WTC11 (cell line): Measurements from ENCODE around the gene ZC3H14. TPM values are rescaled to one million over a fixed set of nuclear protein-coding genes. Genes with fewer than 3 reads are reported as not detected.
A peak's percentile ranks its signal among the peaks of the same experiment; 100 is the strongest.

Source experiments
- AR ChIP-seq: fragments of 250-450 bp; sonication (Bioruptor Pico); IDR thresholded peaks from 2 replicates; pipeline ENCODE4 v1.9.0; 2021; ENCODE audit warnings: mild to moderate bottlenecking
- ATF1 ChIP-seq: sonication (generic); formaldehyde crosslinking; IDR thresholded peaks from 2 replicates; pipeline ENCODE4 v1.8.1; 2023; ENCODE audit warnings: mild to moderate bottlenecking, moderate library complexity, missing genetic modification reagents
- ATF3 ChIP-seq: sonication (generic); formaldehyde crosslinking; conservative IDR thresholded peaks from 2 replicates; pipeline ENCODE4 v1.8.1; 2022; ENCODE audit warnings: mild to moderate bottlenecking, missing genetic modification reagents
- CTCF ChIP-seq: fragments of 200-600 bp; IDR thresholded peaks from 2 replicates; pipeline ENCODE4 v1.8.0; 2022; ENCODE audit warnings: antibody characterized with exemption
- ELF4 ChIP-seq: sonication (generic); formaldehyde crosslinking; IDR thresholded peaks from 2 replicates; pipeline ENCODE4 v1.8.1; 2022; ENCODE audit warnings: low read depth, mild to moderate bottlenecking, moderate library complexity, missing genetic modification reagents
- ESRRA ChIP-seq: sonication (generic); formaldehyde crosslinking; IDR thresholded peaks from 2 replicates; pipeline ENCODE4 v1.8.1; 2022; ENCODE audit warnings: mild to moderate bottlenecking, missing genetic modification reagents, borderline replicate concordance
- ETV6 ChIP-seq: sonication (generic); formaldehyde crosslinking; IDR thresholded peaks from 2 replicates; pipeline ENCODE4 v1.8.1; 2022; ENCODE audit warnings: mild to moderate bottlenecking, missing genetic modification reagents
- FOXJ3 ChIP-seq: sonication (generic); formaldehyde crosslinking; IDR thresholded peaks from 2 replicates; pipeline ENCODE4 v1.9.0; 2021; ENCODE audit warnings: missing genetic modification reagents, mild to moderate bottlenecking, borderline replicate concordance
- JUN ChIP-seq: sonication (generic); formaldehyde crosslinking; IDR thresholded peaks from 2 replicates; pipeline ENCODE4 v1.8.0; 2023; ENCODE audit warnings: mild to moderate bottlenecking, missing genetic modification reagents
- NFATC4 ChIP-seq: fragments of 250-450 bp; sonication (Bioruptor Pico); IDR thresholded peaks from 2 replicates; pipeline ENCODE4 v1.9.0; 2021; ENCODE audit warnings: mild to moderate bottlenecking
- NFE2L1 ChIP-seq: sonication (generic); formaldehyde crosslinking; IDR thresholded peaks from 2 replicates; pipeline ENCODE4 v1.8.1; 2023; ENCODE audit warnings: missing genetic modification reagents
- NR2C2 ChIP-seq: sonication (generic); formaldehyde crosslinking; IDR thresholded peaks from 2 replicates; pipeline ENCODE4 v1.8.0; 2022; ENCODE audit warnings: mild to moderate bottlenecking, missing genetic modification reagents
- SMAD3 ChIP-seq: sonication (generic); formaldehyde crosslinking; IDR thresholded peaks from 2 replicates; pipeline ENCODE4 v1.8.0; 2022; ENCODE audit warnings: missing genetic modification reagents, mild to moderate bottlenecking, borderline replicate concordance
- SMAD4 ChIP-seq: sonication (generic); formaldehyde crosslinking; IDR thresholded peaks from 2 replicates; pipeline ENCODE4 v1.8.0; 2022; ENCODE audit warnings: mild to moderate bottlenecking, missing genetic modification reagents
- TCF7 ChIP-seq: sonication (generic); formaldehyde crosslinking; IDR thresholded peaks from 2 replicates; pipeline ENCODE4 v1.8.0; 2022; ENCODE audit warnings: mild to moderate bottlenecking, low read depth, missing genetic modification reagents, moderate library complexity
- TEAD4 ChIP-seq: sonication (generic); formaldehyde crosslinking; IDR thresholded peaks from 2 replicates; pipeline ENCODE4 v1.8.0; 2022; ENCODE audit warnings: mild to moderate bottlenecking, missing genetic modification reagents
- USF2 ChIP-seq: sonication (generic); formaldehyde crosslinking; IDR thresholded peaks from 2 replicates; pipeline ENCODE4 v1.8.1; 2023; ENCODE audit warnings: mild to moderate bottlenecking, missing genetic modification reagents, moderate library complexity
- ZBTB21 ChIP-seq: sonication (generic); formaldehyde crosslinking; IDR thresholded peaks from 2 replicates; pipeline ENCODE4 v1.8.1; 2023; ENCODE audit warnings: mild to moderate bottlenecking, missing genetic modification reagents, borderline replicate concordance
- ZNF219 ChIP-seq: sonication (generic); formaldehyde crosslinking; IDR thresholded peaks from 2 replicates; pipeline ENCODE4 v1.8.0; 2023; ENCODE audit warnings: missing genetic modification reagents, mild to moderate bottlenecking, borderline replicate concordance
- ZNF416 ChIP-seq: fragments of 250-450 bp; sonication (Bioruptor Pico); IDR thresholded peaks from 2 replicates; pipeline ENCODE4 v1.9.0; 2021; ENCODE audit warnings: mild to moderate bottlenecking, inconsistent platforms
- total RNA-seq: library from RNA; stranded (reverse); gene quantifications from 3 replicates; pipeline ENCODE4 v1.2.3, GENCODE V29; 2021
- TF ChIP-seq, protein P1 (sequence below): fragments of 250-450 bp; sonication (Bioruptor Pico); IDR thresholded peaks from 2 replicates; pipeline ENCODE4 v2.1.2; 2022; ENCODE audit warnings: mild to moderate bottlenecking, moderate library complexity
- TF ChIP-seq, protein P2 (sequence below): sonication (generic); formaldehyde crosslinking; IDR thresholded peaks from 2 replicates; pipeline ENCODE4 v1.8.0; 2022; ENCODE audit warnings: mild to moderate bottlenecking, missing genetic modification reagents
- TF ChIP-seq, protein P3 (sequence below): sonication (generic); formaldehyde crosslinking; IDR thresholded peaks from 2 replicates; pipeline ENCODE4 v1.8.1; 2022; ENCODE audit warnings: low read depth, mild to moderate bottlenecking, moderate library complexity, missing genetic modification reagents, borderline replicate concordance
- TF ChIP-seq, protein P4 (sequence below): fragments of 250-450 bp; sonication (Bioruptor Pico); IDR thresholded peaks from 2 replicates; pipeline ENCODE4 v1.8.0; 2021; ENCODE audit warnings: mild to moderate bottlenecking
- TF ChIP-seq, protein P5 (sequence below): sonication (generic); formaldehyde crosslinking; IDR thresholded peaks from 2 replicates; pipeline ENCODE4 v1.8.0; 2022; ENCODE audit warnings: mild to moderate bottlenecking, missing genetic modification reagents

ZC3H14 gene
- total RNA-seq, 1 experiment from 2014 or later, result 64.9 TPM

GRCh38 chr14:88554457-88555286 is 8.2 kb upstream of the ZC3H14 start, which contains the start of gene PTPN21 (continued):
- TF ChIP-seq, protein P1, sequence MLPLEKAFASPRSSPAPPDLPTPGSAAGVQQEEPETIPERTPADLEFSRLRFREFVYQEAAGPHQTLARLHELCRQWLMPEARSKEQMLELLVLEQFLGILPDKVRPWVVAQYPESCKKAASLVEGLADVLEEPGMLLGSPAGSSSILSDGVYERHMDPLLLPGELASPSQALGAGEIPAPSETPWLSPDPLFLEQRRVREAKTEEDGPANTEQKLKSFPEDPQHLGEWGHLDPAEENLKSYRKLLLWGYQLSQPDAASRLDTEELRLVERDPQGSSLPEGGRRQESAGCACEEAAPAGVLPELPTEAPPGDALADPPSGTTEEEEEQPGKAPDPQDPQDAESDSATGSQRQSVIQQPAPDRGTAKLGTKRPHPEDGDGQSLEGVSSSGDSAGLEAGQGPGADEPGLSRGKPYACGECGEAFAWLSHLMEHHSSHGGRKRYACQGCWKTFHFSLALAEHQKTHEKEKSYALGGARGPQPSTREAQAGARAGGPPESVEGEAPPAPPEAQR, result no peak
- TF ChIP-seq, protein P2, sequence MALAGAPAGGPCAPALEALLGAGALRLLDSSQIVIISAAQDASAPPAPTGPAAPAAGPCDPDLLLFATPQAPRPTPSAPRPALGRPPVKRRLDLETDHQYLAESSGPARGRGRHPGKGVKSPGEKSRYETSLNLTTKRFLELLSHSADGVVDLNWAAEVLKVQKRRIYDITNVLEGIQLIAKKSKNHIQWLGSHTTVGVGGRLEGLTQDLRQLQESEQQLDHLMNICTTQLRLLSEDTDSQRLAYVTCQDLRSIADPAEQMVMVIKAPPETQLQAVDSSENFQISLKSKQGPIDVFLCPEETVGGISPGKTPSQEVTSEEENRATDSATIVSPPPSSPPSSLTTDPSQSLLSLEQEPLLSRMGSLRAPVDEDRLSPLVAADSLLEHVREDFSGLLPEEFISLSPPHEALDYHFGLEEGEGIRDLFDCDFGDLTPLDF (CRISPR knock-in tag), result no peak
- TF ChIP-seq TCF7 (CRISPR knock-in tag) (no peak), FOXJ3 (no peak), CTCF (no peak), NFATC4 (no peak), SMAD3 (CRISPR knock-in tag) (no peak), SMAD4 (CRISPR knock-in tag) (no peak), ETV6 (peak; percentile 64; the same call in 1 of the 2 replicates), ZNF219 (CRISPR knock-in tag) (0 out of 2 replicates have a peak, but pooled peaks have one; percentile 55), ELF4 (CRISPR knock-in tag) (no peak), ESRRA (CRISPR knock-in tag) (no peak), ATF3 (CRISPR knock-in tag) (no peak), USF2 (CRISPR knock-in tag) (peak; percentile 31; the same call in 1 of the 2 replicates), ATF1 (no peak), AR (no peak), NFE2L1 (no peak), NR2C2 (no peak), ZNF416 (no peak), ZBTB21 (CRISPR knock-in tag) (no peak), JUN (CRISPR knock-in tag) (no peak), TEAD4 (CRISPR knock-in tag) (no peak)
- TF ChIP-seq, protein P3, sequence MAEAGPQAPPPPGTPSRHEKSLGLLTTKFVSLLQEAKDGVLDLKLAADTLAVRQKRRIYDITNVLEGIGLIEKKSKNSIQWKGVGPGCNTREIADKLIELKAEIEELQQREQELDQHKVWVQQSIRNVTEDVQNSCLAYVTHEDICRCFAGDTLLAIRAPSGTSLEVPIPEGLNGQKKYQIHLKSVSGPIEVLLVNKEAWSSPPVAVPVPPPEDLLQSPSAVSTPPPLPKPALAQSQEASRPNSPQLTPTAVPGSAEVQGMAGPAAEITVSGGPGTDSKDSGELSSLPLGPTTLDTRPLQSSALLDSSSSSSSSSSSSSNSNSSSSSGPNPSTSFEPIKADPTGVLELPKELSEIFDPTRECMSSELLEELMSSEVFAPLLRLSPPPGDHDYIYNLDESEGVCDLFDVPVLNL (CRISPR knock-in tag), result no peak
- TF ChIP-seq, protein P4, sequence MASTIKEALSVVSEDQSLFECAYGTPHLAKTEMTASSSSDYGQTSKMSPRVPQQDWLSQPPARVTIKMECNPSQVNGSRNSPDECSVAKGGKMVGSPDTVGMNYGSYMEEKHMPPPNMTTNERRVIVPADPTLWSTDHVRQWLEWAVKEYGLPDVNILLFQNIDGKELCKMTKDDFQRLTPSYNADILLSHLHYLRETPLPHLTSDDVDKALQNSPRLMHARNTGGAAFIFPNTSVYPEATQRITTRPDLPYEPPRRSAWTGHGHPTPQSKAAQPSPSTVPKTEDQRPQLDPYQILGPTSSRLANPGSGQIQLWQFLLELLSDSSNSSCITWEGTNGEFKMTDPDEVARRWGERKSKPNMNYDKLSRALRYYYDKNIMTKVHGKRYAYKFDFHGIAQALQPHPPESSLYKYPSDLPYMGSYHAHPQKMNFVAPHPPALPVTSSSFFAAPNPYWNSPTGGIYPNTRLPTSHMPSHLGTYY (CRISPR knock-in tag), result no peak
- TF ChIP-seq, protein P5, sequence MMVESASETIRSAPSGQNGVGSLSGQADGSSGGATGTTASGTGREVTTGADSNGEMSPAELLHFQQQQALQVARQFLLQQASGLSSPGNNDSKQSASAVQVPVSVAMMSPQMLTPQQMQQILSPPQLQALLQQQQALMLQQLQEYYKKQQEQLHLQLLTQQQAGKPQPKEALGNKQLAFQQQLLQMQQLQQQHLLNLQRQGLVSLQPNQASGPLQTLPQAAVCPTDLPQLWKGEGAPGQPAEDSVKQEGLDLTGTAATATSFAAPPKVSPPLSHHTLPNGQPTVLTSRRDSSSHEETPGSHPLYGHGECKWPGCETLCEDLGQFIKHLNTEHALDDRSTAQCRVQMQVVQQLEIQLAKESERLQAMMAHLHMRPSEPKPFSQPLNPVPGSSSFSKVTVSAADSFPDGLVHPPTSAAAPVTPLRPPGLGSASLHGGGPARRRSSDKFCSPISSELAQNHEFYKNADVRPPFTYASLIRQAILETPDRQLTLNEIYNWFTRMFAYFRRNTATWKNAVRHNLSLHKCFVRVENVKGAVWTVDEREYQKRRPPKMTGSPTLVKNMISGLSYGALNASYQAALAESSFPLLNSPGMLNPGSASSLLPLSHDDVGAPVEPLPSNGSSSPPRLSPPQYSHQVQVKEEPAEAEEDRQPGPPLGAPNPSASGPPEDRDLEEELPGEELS (CRISPR knock-in tag), result peak; percentile 67; the same call in 1 of the 2 replicates
